Parathyroid adenoma (tissue), 2 donors: Measurements from ENCODE around the gene ASTN1.

Experiments used
- H2AFZ ChIP-seq: fragments of 300-600 bp; sonication (generic); one replicate; pipeline ENCODE4 v1.7.0; 2017; ENCODE audit warnings: antibody characterized with exemption, mild to moderate bottlenecking
- H3K27ac ChIP-seq: fragments of 300-600 bp; sonication (generic); one replicate; pipeline ENCODE4 v1.7.0; 2017
- H3K27me3 ChIP-seq: fragments of 300-600 bp; sonication (generic); one replicate; pipeline ENCODE4 v1.7.0; 2017; ENCODE audit warnings: low read length; ENCODE audit not compliant: control insufficient read depth, insufficient read depth
- H3K36me3 ChIP-seq: fragments of 300-600 bp; sonication (generic); one replicate; pipeline ENCODE4 v1.7.0; 2017; ENCODE audit warnings: low read length; ENCODE audit not compliant: control insufficient read depth, insufficient read depth
- H3K4me1 ChIP-seq: fragments of 300-600 bp; sonication (generic); one replicate; pipeline ENCODE4 v1.7.0; 2017; ENCODE audit warnings: control low read depth
- H3K4me2 ChIP-seq: fragments of 300-600 bp; sonication (generic); one replicate; pipeline ENCODE4 v1.7.0; 2017; ENCODE audit warnings: low read length
- H3K4me3 ChIP-seq: fragments of 300-600 bp; sonication (generic); one replicate; pipeline ENCODE4 v1.7.0; 2017; ENCODE audit warnings: low read depth, low read length
- H3K79me2 ChIP-seq: fragments of 300-600 bp; sonication (generic); one replicate; pipeline ENCODE4 v1.7.0; 2017; ENCODE audit warnings: control low read depth
- H3K9ac ChIP-seq: fragments of 300-600 bp; sonication (generic); one replicate; pipeline ENCODE4 v1.7.0; 2017; ENCODE audit warnings: mild to moderate bottlenecking
- H3K9me3 ChIP-seq: fragments of 300-600 bp; sonication (generic); one replicate; pipeline ENCODE4 v1.7.0; 2017; ENCODE audit warnings: low read length; ENCODE audit not compliant: control insufficient read depth
- CTCF ChIP-seq: fragments of 300-600 bp; sonication (generic); IDR thresholded peaks from one replicate; pipeline ENCODE4 v1.7.0; 2017; ENCODE audit warnings: antibody characterized with exemption, mild to moderate bottlenecking
- donor health status: primary hyperparathyroidism.

ASTN1 gene

GRCh38 chr1:176949033-176949662, 215.4 kb downstream of the ASTN1 start:
- H3K27ac ChIP-seq: no peak overlapping the region
- no peaks in the 10 kb centered on the region for H3K9me3 ChIP-seq
- peak; percentile 45 for TF ChIP-seq CTCF
- no peak overlapping the region for H3K4me2 ChIP-seq
- no peak overlapping the region for H2AFZ ChIP-seq
- no peaks in the 10 kb centered on the region for H3K4me1 ChIP-seq
- H3K9ac ChIP-seq: no peak overlapping the region
- no peaks in the 10 kb centered on the region for H3K36me3 ChIP-seq
- H3K79me2 ChIP-seq: no peaks in the 10 kb centered on the region
- H3K4me3 ChIP-seq: no peak overlapping the region
- no peaks in the 10 kb centered on the region for H3K27me3 ChIP-seq

GRCh38 chr1:176944606-176945005, 219.9 kb downstream of the ASTN1 start:
- Histone ChIP-seq H3K4me3 (no peak overlapping the region), H3K27ac (no peak overlapping the region), H3K79me2 (no peaks in the 10 kb centered on the region), H3K4me1 (no peaks in the 10 kb centered on the region), H2AFZ (no peak overlapping the region), H3K36me3 (no peaks in the 10 kb centered on the region), H3K9ac (no peak overlapping the region), H3K27me3 (no peaks in the 10 kb centered on the region), H3K4me2 (no peak overlapping the region), H3K9me3 (no peaks in the 10 kb centered on the region)
- TF ChIP-seq CTCF: no peak

- no peak for TF ChIP-seq CTCF
- Histone ChIP-seq H3K9me3 (no peaks in the 10 kb centered on the region), H3K4me1 (no peaks in the 10 kb centered on the region), H2AFZ (no peak overlapping the region), H3K27me3 (no peaks in the 10 kb centered on the region), H3K79me2 (no peaks in the 10 kb centered on the region), H3K36me3 (no peaks in the 10 kb centered on the region), H3K9ac (no peak overlapping the region), H3K4me2 (no peak overlapping the region), H3K4me3 (no peak overlapping the region), H3K27ac (no peak overlapping the region)
Measured at GRCh38 chr1:176943783-176944182, 220.7 kb downstream of the ASTN1 start.

GRCh38 chr1:176942346-176942745, 222.2 kb downstream of the ASTN1 start:
- no peak overlapping the region for H2AFZ ChIP-seq
- TF ChIP-seq CTCF: no peak
- no peaks in the 10 kb centered on the region for H3K27me3 ChIP-seq
- H3K36me3 ChIP-seq: no peaks in the 10 kb centered on the region
- no peak overlapping the region for H3K4me3 ChIP-seq
- no peaks in the 10 kb centered on the region for H3K79me2 ChIP-seq
- H3K9me3 ChIP-seq: no peaks in the 10 kb centered on the region
- H3K4me1 ChIP-seq: no peaks in the 10 kb centered on the region
- H3K9ac ChIP-seq: no peak overlapping the region
- H3K4me2 ChIP-seq: no peak overlapping the region
- no peak overlapping the region for H3K27ac ChIP-seq

- no peak overlapping the region for H2AFZ ChIP-seq
Measured at GRCh38 chr1:176939993-176940392, 224.5 kb downstream of the ASTN1 start.

More at GRCh38 chr1:176939993-176940392, 224.5 kb downstream of the ASTN1 start:
- Histone ChIP-seq H3K79me2 (no peaks in the 10 kb centered on the region), H3K27ac (no peak overlapping the region), H3K9ac (no peak overlapping the region), H3K27me3 (no peaks in the 10 kb centered on the region), H3K9me3 (no peaks in the 10 kb centered on the region), H3K4me3 (no peak overlapping the region), H3K4me1 (no peaks in the 10 kb centered on the region), H3K36me3 (no peaks in the 10 kb centered on the region), H3K4me2 (no peak overlapping the region)
- TF ChIP-seq CTCF: no peak
